ENCODE data around the gene ASTN2.
"Not testable (repeated sequence)": the region's sequence is repeated elsewhere in the genome, so short reads cannot be mapped to it uniquely, and the experiment has no call there.

Gene ASTN2

DNA sequence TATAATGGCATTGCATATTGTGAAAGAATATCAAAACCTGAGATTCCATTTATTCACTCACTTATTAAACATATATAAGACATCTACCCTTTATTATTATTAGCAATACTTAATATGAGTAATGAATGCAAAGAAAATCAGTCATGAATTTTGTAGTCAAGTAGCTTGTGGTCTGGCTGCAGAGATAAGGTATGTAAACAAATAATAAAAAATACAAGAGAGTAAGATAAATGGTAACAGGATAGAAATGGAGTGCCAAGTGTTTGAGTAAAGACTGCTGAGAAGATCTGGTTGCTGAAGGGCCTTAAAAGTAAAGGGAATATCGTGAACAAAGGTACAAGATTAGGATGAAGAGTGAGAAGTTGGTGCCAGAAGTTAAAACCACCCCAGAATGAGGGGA lies 709.3 kb downstream of the ASTN2 start:
- FAIRE-seq, result no peak

DNA sequence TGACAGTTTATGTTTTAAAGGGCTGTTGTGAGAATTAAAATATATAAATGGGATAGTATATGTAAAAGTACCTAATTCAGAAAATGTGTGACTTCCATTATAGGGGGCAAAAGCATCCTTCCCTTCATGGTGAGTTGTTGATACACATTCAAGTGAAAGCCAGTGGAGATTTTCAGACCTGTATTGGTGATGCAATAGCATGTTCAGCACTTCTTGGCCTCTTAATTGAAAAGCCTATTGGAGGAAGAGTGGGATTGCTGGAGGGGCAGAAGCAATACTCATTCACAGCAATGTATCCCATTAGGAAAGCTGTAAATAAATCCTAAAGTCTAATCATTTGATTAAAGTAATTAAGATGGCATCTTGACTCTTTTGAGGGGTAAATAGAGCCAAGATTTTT lies 710.4 kb downstream of the ASTN2 start:
- FAIRE-seq (no peak), DNase-seq (ENCODE audit: extremely low spot score, insufficient read length, low read depth) (no peak)

More for the DNA sequence above, 709.3 kb downstream of the ASTN2 start:
- no peak for DNase-seq (ENCODE audit: extremely low spot score, insufficient read length, low read depth)

DNA sequence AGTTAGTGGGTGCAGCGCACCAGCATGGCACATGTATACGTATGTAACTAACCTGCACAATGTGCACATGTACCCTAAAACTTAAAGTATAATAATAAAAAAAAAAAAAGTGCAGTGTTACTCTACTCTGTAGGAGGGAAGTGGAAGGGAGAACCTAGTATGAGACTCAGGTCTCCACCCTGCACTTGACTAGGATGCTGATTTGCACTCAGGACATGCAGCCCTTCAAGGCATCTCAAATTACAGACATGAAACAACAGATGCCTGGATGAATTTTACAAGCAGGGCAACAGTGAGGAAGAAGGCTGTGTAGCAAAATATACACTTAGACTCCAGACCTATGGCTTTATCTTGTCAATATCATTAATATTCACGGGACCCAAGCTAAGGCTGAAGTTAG lies 711.2 kb downstream of the ASTN2 start:
- no peak for DNase-seq (ENCODE audit: extremely low spot score, insufficient read length, low read depth)
- no peak for FAIRE-seq

DNA sequence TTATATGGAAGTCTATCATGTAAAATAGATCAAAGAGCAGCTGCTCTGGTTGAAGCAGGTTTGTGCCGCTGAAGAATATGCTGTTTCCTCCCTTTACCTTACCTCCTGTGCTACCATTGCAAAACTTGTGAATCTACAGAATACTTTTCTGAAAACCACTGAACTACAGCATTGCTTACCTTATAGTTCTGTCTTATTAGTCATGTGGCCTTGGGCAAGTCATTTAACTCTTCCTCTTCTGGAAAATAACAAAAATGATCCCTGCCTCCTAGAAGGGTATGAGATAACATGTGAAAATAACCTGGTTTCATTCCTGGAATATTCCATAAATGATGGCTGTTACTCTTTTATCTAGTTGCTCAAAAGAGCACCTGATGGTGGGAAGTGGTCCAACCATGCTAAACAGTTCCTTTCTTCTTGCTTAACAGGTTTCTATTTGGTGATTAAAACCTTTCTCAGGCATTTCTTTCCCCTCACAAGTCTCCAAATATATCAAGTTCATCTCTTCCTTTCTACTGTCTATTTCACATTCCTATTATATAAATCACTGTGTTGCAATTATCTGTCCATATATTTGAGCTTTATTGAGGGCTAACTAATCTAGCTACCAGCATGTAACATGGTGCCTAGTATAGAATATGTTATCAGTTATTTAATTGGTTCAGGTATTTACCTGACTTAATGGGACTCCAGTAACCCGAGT lies 712.8 kb downstream of the ASTN2 start:
- FAIRE-seq (no peak), DNase-seq (ENCODE audit: extremely low spot score, insufficient read length, low read depth) (no peak)

DNA sequence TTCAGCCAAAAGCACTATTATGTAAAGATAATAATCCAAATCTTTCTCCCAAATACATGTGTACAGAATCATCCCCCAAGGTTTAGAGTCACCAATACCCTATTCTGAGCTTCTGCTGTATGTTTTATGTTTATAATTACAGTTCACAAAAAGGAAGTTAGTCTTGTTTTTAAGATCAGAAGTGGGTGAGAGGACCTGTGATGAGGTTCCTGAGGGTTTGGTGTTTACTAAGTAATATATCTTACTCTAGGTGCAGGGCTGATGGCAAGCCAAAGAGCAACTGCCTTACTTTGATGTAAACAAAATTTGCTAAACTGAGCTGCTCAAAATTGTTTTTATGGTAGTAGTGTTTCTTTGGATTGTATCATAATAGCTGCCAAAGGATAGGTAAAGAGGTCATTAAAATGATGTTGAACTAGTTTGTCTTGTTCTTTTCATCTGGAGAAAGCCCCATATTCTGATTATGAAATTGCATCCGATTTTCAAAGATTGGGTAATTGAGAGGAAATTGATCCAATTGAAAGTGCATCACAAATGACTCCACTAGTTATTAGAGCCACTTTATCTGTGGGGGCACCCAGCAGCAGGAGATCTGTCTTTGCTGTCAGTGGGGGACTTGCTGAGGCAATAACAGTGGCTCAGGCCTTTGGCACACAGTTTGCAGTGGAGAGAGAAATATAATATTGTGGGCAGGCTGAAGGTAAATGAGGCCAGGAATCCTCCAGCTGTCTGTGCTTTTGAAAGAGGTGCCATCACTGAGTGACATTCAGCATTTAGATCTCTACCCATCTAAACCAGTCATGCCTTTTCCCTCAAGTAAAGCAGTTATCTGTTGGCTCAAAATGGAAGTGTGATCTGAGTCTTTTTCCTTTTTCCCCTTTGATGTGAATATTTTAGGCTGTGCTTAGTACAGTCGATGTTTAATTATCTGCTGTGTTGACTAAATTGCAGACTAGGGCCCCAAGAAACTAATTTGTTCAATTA lies 713.7 kb downstream of the ASTN2 start:
- no peak for FAIRE-seq
- DNase-seq (ENCODE audit: extremely low spot score, insufficient read length, low read depth), result no peak

DNA sequence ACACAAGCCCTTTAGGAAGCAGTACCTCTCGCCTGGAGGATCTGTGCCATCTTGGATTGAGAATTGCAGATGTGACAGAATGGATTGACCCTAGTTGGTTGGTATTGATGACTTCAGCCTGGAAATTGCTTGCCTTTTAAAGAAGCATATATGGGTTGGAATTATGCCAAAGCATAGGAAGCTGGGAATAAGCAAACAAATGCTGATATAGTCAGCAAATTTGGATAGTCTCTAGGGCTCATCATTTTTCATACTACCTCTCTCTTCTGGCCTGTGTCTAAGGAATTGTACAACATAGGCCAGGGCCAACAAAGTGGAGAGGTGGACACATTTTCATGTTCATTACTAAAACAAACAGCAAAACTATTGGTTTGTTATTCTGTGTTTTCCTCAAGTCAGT lies 714.6 kb downstream of the ASTN2 start:
- DNase-seq (ENCODE audit: extremely low spot score, insufficient read length, low read depth) (no peak), FAIRE-seq (no peak)

DNA sequence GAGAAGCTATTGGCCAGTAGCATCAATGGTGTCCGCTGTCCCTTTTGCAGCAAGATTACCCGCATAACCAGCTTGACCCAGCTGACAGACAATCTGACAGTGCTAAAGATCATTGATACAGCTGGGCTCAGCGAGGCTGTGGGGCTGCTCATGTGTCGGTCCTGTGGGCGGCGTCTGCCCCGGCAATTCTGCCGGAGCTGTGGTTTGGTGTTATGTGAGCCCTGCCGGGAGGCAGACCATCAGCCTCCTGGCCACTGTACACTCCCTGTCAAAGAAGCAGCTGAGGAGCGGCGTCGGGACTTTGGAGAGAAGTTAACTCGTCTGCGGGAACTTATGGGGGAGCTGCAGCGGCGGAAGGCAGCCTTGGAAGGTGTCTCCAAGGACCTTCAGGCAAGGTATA lies 717.0 kb downstream of the ASTN2 start:
- DNase-seq (ENCODE audit: extremely low spot score, insufficient read length, low read depth), result no peak
- FAIRE-seq, result no peak

DNA sequence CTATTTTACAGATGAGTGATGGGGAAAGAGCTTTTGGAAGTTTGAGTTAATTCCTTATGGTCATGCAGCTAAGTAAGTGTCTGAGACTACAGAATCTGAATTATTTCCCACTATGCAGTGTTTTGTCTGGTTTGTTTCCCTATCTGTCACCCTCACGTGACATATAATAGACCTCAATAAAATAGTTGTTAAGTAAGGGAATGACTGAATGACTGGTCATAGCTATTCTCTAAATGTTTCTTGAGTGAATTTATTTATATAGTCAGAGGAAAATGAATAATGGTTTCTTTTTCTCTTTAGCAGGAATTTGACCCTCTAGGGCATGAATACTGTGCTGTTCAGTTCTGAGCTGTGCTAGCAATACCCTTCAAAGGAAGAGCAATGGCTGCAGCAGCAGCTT lies 717.5 kb downstream of the ASTN2 start:
- no peak for FAIRE-seq
- DNase-seq (ENCODE audit: extremely low spot score, insufficient read length, low read depth), result no peak

DNA sequence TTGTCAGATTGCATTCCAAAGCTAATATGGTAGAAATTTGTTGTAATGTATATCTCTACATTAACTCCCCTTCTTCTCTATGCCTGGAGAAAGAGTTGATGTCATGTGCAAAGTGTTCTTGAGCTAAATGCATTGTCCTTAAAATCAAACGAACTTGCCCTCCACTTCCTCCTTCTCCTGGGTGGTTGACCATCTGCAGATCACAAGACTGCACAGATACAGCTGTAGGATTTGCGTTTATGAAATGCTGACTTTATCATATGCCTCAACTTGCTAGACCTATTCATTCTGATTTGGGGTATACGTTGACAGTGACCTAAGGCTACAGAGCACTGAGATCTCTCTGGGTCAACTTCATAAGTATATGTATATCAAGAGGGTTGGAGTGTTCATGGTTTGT lies 719.4 kb downstream of the ASTN2 start:
- DNase-seq (ENCODE audit: extremely low spot score, insufficient read length, low read depth) (no peak), FAIRE-seq (no peak)

DNA sequence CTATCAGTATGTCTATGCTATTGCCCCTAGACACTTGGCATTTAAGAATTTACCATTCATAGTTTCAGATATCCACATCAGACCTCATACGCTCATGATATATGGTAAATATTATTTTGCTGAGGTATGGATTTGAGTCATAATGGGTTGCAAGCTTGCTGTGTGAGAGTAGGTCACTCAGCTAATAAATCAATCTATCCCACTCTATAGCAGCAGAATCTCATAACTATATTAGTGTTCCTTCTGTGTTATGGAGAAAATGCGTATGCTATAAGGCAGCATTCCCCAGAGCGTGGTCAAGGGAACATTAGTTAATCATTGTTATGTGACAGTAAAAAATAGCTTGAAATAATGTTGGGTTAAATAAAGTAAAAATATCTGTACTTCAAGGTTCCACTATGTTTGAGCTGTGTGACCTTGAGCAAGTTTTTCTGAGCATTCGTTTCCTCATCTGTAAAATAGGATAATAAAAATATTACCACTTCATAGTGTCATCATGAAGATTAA lies 720.0 kb downstream of the ASTN2 start:
- FAIRE-seq (no peak), DNase-seq (ENCODE audit: extremely low spot score, insufficient read length, low read depth) (no peak)

DNA sequence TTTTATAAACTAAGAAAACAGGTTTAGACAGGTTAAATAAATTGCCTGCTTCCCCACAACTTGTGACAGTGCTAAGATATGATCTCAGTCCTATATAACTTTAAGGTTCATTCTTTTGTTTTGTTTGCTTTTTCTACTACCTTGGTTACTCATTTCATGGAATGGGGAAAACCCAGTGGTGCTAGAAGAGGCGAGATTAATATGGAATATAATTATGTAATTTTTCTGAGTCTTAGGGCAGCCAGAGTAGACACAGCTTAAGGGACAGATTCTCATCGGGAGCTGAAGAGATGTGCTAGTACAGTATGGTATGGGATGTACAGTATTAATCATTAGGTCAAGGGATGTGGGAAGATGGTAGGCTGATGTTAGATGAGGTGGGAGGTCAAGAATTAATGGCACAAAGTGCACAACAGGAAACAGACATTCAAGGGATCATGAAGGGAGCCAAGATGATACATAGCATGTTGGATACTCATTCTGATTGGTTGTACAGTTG lies 721.6 kb downstream of the ASTN2 start:
- DNase-seq (ENCODE audit: extremely low spot score, insufficient read length, low read depth) (no peak), FAIRE-seq (no peak)

DNA sequence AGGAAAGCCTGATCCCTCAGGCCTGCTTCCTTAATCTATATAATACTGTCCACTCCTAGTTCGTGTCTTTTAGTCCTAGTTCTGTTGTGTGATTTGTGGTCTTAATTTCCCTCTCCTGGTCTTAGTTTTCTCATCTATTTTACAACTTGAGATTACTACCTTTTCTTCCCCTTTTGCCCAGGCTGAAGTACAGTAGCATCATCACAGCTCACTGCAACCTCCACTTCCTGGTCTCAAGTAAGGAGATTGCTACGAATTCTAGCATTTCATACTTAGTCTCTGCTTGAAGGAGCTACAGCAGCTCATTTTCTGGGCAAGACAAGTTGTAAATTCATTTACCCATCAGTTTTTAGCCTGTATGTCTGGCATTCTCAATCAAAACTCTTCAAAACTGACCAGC lies 722.2 kb downstream of the ASTN2 start:
- no peak for DNase-seq (ENCODE audit: extremely low spot score, insufficient read length, low read depth)
- no peak for FAIRE-seq

DNA sequence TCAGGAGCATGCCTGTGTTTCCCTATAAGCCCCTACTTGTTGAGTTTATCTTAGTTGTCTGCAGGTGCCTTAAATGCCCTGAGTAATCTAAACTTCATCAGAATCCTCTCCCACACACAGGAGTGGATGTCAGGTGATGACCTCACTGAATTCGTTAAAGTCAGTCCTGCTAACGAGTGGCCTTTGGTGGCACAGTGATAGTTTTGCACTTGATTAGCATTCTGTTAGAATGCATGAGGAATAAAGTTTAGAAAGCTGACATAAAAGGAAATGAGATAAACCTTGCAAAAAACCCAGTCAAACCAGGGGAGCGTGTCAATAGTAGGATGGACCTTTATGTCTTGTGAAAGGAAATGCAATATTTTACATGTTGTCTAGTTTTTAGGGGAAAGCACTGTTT lies 723.2 kb downstream of the ASTN2 start:
- FAIRE-seq (no peak), DNase-seq (ENCODE audit: extremely low spot score, insufficient read length, low read depth) (no peak)

DNA sequence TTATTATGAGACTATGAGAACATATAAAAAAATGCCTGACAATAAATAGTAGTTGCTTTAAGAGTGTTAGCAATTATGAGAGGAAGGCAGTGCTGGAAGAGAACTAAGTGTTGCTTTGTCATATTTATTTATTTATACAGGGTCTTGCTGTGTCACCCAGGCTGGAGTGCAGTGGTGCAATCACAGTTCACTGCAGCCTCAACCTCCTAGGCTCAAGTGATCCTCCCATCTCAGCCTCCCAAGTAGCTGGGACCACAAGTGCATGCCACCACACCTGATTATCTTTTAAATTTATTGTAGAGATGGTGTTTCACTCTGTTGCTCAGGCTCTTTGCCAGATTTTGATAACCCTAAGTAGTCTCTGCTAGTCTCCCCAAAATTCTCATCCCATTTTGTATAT lies 724.1 kb downstream of the ASTN2 start:
- FAIRE-seq; DNase-seq (ENCODE audit: extremely low spot score, insufficient read length, low read depth): not testable (repeated sequence)

DNA sequence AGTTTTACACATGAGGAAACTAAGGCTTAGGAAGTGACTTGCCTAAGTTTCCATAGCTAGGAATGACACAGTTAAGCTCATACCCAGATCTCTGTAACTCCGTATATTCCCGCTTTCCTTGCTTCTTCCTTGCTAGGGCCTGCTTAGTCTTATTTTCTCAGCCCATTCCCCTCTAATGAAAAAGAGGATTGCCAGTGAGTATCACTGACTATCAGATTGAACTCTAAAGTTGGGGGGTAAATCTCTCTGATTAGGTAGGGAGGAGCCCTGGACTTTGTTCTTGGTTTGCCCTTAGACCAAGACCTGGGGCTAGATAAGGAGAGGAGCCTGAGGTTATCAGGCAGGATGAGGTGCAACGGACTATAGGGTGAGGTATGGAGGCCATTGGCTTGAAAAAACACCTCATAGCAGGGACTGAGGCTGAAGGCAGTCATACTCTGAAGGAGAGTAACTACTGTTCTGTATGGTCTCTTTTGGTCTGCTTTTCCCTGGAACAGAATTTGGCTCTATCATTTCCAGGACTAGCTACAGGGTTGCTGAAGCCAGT lies 725.3 kb downstream of the ASTN2 start:
- FAIRE-seq, result no peak
- DNase-seq (ENCODE audit: extremely low spot score, insufficient read length, low read depth), result no peak

DNA sequence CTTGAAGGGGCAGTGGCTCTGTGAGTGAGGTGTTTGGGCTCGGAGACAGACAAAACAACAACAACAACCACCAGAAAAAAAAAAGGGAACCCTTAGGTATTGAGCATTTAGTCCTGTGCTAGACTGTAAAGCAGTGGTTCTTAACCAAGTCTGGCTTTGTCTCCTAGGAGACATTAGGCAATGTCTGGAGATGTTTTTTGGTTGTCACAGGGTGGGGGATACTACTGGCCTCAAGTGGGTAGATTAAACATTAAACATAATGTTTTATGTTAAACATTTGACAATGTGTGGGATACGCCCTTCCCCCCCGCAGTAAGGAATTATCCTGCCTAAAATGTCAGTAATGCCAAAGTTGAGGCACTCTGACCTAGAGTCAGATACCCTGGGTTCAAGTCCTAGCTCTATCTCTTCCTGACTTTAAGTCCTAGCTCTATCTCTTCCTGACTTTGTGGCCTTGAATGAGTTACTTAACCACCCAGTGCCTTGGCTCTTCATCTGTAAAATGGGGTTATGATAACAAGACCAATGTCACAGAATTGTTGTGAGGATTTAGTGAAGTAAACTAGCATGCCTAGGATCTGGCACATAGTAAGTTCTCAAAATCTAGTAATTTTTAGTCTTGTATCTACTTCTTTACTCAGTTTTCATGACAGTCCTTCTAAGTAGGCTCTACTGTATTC lies 725.9 kb downstream of the ASTN2 start:
- DNase-seq (ENCODE audit: extremely low spot score, insufficient read length, low read depth), result no peak
- FAIRE-seq, result no peak

DNA sequence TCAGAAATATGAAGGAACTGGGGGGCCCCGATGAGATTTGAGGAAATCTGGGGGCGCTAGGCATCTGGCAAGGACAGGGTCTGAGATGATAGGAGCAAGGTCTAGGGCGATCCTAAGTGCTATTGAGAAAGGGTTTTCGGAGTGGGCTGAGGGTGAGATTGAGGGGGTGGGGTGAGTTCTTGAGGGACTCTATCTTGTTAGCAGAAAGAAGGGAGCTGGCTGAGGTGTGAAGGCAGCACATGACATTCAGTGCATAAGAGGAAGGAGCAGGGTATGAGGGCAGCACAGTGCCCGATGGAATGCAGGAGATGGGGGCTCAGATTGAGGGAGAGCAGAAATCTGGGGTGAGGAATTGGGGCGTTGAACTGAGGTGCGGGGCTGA lies 727.1 kb downstream of the ASTN2 start:
- DNase-seq (ENCODE audit: extremely low spot score, insufficient read length, low read depth) (no peak), FAIRE-seq (no peak)

DNA sequence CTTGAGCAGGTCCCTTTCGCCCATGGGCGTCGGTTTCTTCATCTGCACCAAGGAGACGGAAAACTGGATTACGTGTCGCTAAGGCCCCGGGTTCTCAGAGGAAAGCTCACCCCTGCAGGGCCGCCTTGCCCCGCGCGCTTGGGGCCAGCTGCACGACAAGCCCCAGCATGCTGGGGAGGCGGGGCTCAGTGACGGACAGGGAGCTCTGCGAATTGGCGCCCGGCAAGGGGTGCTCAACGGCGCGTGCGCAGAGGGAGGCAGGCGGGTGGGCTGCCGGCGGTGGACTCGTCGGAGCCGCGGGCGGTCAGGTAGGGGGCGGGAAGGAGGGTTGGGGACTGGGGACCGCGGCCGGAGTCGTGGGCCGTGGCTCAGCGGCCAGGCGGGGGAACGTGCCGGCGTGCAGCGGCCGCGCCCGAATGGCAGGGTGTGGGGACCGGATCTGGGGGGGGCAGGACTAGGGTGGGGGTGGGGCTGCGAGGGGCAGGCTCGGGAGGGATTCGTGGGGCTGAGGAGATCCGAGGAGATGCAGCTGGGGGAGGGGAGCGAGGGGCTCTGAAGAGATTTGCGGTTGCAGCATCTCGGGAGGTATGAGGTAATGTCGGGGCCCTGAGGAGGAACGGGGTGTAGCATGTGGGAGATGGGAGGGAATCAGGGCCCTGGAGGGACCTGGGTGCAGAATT lies 727.6 kb downstream of the ASTN2 start, which contains the start of gene TRIM32:
Gene TRIM32 (plus strand): TSS at position 232 of the 680 bp plus-strand sequence. CDS start 10,438 bp downstream, outside the sequence.
- DNase-seq (ENCODE audit: extremely low spot score, insufficient read length, low read depth) (peak; percentile 86), FAIRE-seq (peak; percentile 86)

DNA sequence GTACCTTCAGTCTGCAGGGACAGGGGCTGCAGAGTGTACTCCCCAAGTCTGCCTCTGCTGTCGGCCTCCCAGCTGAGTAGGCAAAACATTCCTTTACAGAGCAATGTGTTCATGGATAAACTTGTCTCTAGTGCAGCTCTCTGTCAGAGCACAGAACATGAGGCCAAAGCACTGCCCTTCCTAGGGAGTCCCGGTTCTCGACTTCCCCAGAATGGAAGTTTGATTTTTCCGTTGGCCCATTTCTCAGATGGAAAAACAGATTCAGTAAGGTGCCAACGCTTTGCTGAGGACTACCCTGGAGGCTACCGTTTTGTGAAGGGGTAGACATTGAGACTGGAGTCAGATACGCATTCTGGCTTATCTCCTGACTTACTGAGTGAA lies 728.2 kb downstream of the ASTN2 start:
- peak; percentile 12 for FAIRE-seq
- no peak for DNase-seq (ENCODE audit: extremely low spot score, insufficient read length, low read depth)

Measured in GM18507 (cell line).